ENCODE measurements around the gene MT1G. TPM values are rescaled to one million over a fixed set of nuclear protein-coding genes. Genes with fewer than 3 reads are reported as not detected.
"Not testable (repeated sequence)": the region's sequence is repeated elsewhere in the genome, so short reads cannot be mapped to it uniquely, and the experiment has no call there.

The MT1G gene
- total RNA-seq, 1 donor from 2014 or later: 10.5 TPM

DNA sequence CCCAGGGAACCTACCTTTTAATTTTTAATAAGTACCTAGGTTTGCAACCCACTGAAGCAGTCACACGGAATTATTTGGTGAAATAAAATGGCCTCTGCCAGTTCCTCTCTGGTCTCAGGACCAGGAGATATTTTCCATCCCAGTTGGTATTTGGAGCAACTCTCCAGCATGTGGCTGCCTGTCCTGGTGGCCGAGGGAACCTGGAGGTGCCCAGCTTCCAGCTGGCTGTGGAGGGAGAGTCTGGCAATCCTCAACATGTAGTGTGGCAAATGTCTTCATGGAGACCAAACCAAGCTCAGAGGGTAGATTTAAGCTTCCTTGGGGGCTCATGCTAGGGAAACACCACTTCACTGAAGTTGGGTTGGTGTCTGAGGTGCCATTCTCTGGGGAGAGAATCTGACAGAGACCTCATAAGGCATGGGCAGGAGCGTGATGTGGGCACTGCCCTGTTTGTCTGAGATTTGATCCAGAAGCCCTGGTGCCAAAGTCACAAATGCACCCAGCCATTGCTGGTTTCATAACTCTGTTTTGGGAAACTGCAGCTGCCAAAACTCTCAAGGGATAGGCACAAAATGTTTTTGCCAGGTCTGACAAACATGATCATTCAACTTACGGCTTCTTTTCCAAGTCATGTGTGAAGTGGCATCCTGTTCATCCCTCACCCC lies 17.2 kb upstream of the MT1G start:
- DNase-seq (ENCODE audit: low read depth): peak; percentile 32

DNA sequence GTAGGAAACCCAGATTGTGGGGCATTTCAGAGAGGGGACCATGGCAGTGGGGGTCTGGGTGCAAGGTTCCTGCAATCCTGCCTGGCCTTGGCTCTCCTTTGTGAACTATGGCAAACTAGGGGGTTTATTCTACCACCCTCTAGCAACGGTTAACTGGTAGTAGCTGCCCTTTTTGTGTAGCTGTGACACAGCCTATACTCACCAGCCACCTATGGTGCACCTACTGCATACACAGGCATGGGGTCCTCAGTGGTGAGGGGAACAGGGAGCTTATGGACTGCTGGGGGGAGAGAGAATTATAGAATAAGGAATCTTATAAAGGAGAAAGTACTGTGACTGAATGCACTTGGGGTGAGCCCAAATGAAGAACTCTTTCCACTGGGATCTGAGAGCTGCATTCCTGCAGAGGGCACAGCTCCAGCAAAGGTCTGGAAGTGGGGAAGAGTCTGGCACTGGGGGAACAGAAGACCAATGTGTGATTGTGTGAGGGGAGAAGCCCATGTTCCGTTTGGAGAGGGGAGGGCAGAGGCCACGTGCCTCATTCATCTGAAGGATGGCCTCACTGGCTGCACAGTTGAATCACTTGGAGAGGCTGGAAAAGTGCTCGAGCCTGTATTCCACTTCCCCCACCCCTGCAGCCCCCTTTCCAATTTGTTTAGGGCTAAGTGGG lies 16.5 kb upstream of the MT1G start:
- peak; percentile 35 for DNase-seq (ENCODE audit: low read depth)

- no peak for DNase-seq (ENCODE audit: low read depth)
Measured at GRCh38 chr16:56683424-56684172, 15.7 kb upstream of the MT1G start.

DNA sequence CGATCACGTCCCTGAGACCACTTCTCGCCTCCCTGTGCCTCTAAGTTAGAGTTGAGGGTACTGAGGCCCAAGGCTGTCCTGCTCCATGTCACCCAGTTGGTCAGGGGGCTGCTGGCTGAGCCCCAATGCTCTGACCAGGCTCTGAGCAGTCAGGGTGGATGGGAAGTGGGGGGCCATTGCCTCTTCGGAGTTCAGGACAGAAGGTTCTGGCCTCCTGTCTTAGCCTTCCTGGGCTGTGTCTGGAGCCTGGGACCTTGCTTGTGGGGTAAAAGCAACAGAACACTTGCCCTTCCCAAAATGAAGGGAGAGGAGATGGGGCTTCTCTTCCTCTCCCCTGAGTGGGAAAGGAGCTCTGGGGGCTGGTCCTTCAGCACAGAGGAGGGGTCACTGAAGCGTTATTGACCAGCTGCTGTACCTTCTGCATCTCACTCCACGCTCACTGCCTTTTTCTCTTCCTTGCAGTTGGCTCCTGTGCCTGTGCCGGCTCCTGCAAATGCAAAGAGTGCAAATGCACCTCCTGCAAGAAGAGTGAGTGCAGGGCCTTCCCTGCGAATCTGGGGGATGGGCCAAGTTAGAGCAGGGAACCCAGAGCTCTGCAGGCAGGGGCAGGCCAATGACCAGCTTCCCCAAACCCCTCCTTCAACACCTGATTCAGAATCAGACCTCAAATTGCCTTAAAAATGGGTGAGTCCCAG lies 15.0 kb upstream of the MT1G start:
- no peak for DNase-seq (ENCODE audit: low read depth)

DNA sequence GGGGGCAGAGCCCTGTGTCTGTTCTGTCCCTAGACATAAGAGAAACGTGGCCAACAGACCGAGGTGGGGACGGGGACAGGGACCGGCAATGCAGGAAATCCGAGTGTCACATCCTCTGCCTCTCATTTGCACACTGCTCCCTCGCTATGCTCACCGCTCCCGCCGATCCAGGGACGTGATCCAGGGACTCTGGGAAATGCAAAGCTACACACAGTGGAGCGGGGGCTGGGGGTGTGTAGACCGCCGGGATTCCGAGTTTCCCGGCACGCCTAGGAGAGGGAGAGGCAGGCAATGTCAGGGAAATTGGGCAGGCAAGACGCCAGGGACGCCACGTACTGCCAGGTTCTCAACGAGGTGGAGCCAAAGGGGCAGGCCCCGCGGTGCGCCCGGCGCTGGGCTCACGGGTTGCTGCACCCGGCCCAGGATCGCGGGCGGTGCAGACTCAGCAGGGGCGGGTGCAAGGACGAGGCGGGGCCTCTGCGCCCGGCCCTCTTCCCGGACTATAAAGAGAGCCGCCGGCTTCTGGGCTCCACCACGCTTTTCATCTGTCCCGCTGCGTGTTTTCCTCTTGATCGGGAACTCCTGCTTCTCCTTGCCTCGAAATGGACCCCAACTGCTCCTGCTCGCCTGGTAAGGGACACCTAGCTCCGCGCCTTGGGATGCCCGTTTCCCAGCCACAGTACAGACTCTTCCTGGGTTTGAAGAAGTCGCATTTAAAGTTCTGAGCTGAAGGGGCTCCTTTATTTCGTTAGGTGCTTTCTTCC lies 14.3 kb upstream of the MT1G start, which contains the start of gene MT1X:
Gene MT1X (plus strand): TSS at position 532 of the 764 bp plus-strand sequence. CDS start 71 bp downstream, at position 603.
- peak; percentile 78 for DNase-seq (ENCODE audit: low read depth)

- DNase-seq (ENCODE audit: low read depth): no peak
Measured at GRCh38 chr16:56679818-56680217, 12.0 kb upstream of the MT1G start.

DNA sequence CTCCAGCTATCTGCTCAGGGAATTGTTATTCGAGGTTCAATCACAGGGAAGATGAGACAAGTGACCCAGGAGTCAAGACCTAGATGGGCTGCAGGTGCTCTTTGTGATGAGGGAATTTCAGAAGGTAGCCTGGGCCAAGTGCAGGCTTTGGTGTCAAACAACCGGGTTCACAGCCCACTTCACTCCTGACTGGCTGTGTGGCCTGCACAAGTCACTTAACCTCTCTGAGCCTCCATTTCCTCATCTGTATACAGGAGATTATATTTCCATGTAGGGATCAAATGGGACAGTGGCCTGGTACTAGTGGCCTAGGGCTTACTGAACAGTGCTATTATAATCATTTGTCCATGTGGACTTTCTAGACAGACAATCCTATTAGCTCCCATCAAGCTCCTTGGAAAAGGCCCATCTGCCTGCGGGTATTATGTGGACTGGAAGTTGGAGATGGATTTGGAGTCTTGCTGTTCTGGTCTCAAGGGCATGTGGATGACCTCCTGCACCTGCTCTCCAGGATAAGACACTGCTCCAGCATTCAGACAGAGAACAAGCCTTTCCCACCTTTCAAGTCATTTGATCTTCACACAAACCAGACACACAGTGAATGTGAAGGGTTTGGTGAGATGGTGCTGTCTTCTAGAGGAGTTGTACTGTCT lies 11.3 kb upstream of the MT1G start:
- DNase-seq (ENCODE audit: low read depth): no peak

GRCh38 chr16:56677474-56677873 lies 9.6 kb upstream of the MT1G start:
- DNase-seq (ENCODE audit: low read depth): no peak

GRCh38 chr16:56675685-56676210 lies 7.9 kb upstream of the MT1G start:
- DNase-seq (ENCODE audit: low read depth): no peak

- not testable (repeated sequence) for DNase-seq (ENCODE audit: low read depth)
Measured at GRCh38 chr16:56674570-56674969, 6.7 kb upstream of the MT1G start.

DNA sequence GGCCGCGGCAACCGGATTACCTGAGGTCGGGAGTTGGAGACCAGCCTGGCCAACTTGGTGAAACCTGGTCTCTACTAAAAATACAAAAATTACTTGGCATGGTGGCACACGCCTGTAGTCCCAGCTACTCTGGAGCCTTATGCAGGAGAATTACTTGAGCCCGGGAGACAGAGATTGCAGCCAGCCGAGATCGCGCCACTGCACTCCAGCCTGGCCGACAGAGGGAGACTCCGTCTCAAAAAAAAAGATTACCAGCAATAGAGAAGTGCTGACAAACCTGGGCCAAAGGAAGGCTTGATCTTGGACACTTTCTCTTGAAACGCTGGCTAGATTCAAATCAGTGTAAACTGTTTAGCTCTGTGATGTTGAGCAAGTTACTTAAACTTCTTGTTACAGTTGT lies 6.1 kb upstream of the MT1G start:
- DNase-seq (ENCODE audit: low read depth): peak; percentile 44

- DNase-seq (ENCODE audit: low read depth): no peak
Measured at GRCh38 chr16:56672761-56673536, 5.1 kb upstream of the MT1G start.

GRCh38 chr16:56672171-56672570 lies 4.3 kb upstream of the MT1G start:
- not testable (repeated sequence) for DNase-seq (ENCODE audit: low read depth)

GRCh38 chr16:56671691-56672090 lies 3.8 kb upstream of the MT1G start:
- DNase-seq (ENCODE audit: low read depth): not testable (repeated sequence)

- DNase-seq (ENCODE audit: low read depth): no peak
Measured at GRCh38 chr16:56670620-56670934, 2.7 kb upstream of the MT1G start.

DNA sequence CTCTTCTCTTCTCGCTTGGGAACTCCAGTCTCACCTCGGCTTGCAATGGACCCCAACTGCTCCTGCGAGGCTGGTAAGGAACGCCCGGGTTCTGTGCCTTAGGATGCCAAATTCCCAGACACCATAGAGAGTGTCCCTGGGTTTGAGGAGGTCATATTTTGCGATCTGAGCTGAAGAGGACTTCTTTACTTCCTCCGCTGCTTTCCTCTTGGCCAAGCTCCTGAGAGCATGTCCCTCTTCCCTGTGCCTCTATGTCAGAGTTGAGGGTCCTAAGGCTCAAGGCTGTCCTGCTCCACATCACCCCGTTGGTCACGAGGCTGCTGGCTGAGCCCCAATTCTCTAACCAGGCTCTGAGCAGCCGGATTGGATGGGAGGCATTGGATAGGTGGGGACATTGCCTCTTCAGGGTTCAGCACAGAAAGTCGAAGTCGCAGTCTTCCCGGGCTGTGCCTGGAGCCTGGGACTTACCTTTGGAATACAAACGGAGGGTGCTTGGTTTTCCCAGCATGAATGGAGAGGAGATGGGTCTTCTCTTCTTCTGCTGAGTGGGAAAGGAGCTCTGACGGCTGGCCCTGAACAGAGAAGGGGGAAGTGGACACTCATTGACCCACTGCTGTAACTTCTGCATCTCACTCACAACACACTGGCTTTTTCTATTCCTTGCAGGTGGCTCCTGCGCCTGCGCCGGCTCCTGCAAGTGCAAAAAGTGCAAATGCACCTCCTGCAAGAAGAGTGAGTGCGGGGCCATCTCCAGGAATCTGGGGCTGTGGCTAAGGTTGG lies 2.2 kb upstream of the MT1G start:
- DNase-seq (ENCODE audit: low read depth): no peak

- DNase-seq (ENCODE audit: low read depth): peak; percentile 25
Measured at GRCh38 chr16:56669005-56669839, 1.4 kb upstream of the MT1G start, which contains the start of gene MT1H. Gene MT1H, plus strand, starts transcription at chr16:56669814. Its CDS starts 71 bp downstream, at chr16:56669885.

Measured in renal cortical epithelial cell (primary cell).